DND-41 (cell line): Measurements from ENCODE around the gene DGKZ.

ENCODE experiments used
- ATAC-seq: fragments of 200-7000 bp; cut with Tn5 transposase; 3 replicates; pipeline ENCODE4 v1.9.1; 2021; ENCODE audit warnings: low read depth; ENCODE audit not compliant: insufficient read depth
- DNase-seq: peaks from one replicate; pipeline ENCODE4 v3.0.0-alpha.2; 2020
- H2AFZ ChIP-seq: 2 replicates; pipeline ENCODE4 v1.6.0; 2012; ENCODE audit warnings: low read depth, low read length
- H3K27ac ChIP-seq: 2 replicates; pipeline ENCODE4 v1.5.1; 2012; ENCODE audit warnings: low read length, inconsistent platforms
- H3K27me3 ChIP-seq: fragments of 200-600 bp; sonication (generic); 2 replicates; pipeline ENCODE4 v1.6.0; 2012; ENCODE audit warnings: low read length, mild to moderate bottlenecking, inconsistent platforms; ENCODE audit not compliant: insufficient read depth, poor library complexity
- H3K36me3 ChIP-seq: 2 replicates; pipeline ENCODE4 v1.5.1; 2012; ENCODE audit warnings: low read length, inconsistent platforms; ENCODE audit not compliant: insufficient read depth
- H3K4me1 ChIP-seq: 2 replicates; pipeline ENCODE4 v1.5.1; 2012; ENCODE audit warnings: mild to moderate bottlenecking, low read length; ENCODE audit not compliant: insufficient read depth
- H3K4me2 ChIP-seq: 2 replicates; pipeline ENCODE4 v1.6.0; 2012; ENCODE audit warnings: mild to moderate bottlenecking, moderate library complexity, low read length, inconsistent platforms; ENCODE audit not compliant: insufficient read depth
- H3K4me3 ChIP-seq, 2 experiments: fragments of 200-600 bp in 1 of 2; shearing (Covaris generic) in 1 of 2; 2 replicates each; pipeline ENCODE4 v1.5.1; 2012 to 2016; ENCODE audit warnings: inconsistent platforms in 2 of 2, low read length in 2 of 2, mild to moderate bottlenecking in 2 of 2, low read depth in 1 of 2, moderate library complexity in 1 of 2
- H3K79me2 ChIP-seq: 2 replicates; pipeline ENCODE4 v1.6.0; 2012; ENCODE audit warnings: low read length, inconsistent platforms; ENCODE audit not compliant: insufficient read depth
- H3K9ac ChIP-seq: 2 replicates; pipeline ENCODE4 v1.6.0; 2012; ENCODE audit warnings: low read depth, mild to moderate bottlenecking, inconsistent platforms, low read length, moderate library complexity
- H3K9me3 ChIP-seq: 2 replicates; pipeline ENCODE4 v1.5.1; 2012; ENCODE audit warnings: low read length, moderate library complexity, mild to moderate bottlenecking, inconsistent platforms; ENCODE audit not compliant: insufficient read depth, severe bottlenecking
- H4K20me1 ChIP-seq: 2 replicates; pipeline ENCODE4 v1.6.0; 2012; ENCODE audit warnings: low read length; ENCODE audit not compliant: insufficient read depth
- CTCF ChIP-seq: IDR thresholded peaks from 2 replicates; pipeline ENCODE4 v1.5.1; 2012; ENCODE audit warnings: borderline replicate concordance, low read length, moderate library complexity, mild to moderate bottlenecking; ENCODE audit not compliant: poor library complexity, severe bottlenecking; ENCODE audit errors: extremely low read depth
- EZH2 ChIP-seq: IDR thresholded peaks from 3 replicates; pipeline ENCODE4 v1.6.1; 2012; ENCODE audit warnings: borderline replicate concordance, low read depth, mild to moderate bottlenecking, moderate library complexity, low read length, inconsistent platforms; ENCODE audit not compliant: severe bottlenecking

The DGKZ gene

GRCh38 chr11:46363031-46363407 lies 15.8 kb downstream of the DGKZ start:
- no peak for TF ChIP-seq EZH2
- no peak for TF ChIP-seq CTCF
- Histone ChIP-seq H2AFZ (no peak overlapping the region), H3K36me3 (peaks cover 49% of the 10 kb centered on the region), H3K27me3 (no peaks in the 10 kb centered on the region), H4K20me1 (peaks cover 54% of the 10 kb centered on the region), H3K9ac (peak overlapping the region; percentile 92), H3K4me3 (peak overlapping the region in 1 of 2 experiments; percentile 69; a peak in 2 of 4 replicates), H3K9me3 (no peaks in the 10 kb centered on the region), H3K27ac (peak overlapping the region; percentile 100), H3K79me2 (peaks cover 92% of the 10 kb centered on the region), H3K4me1 (peaks cover 30% of the 10 kb centered on the region), H3K4me2 (peak overlapping the region; percentile 97)
- ATAC-seq (no peak), DNase-seq (no peak)

GRCh38 chr11:46363455-46364005 lies 16.3 kb downstream of the DGKZ start:
- Histone ChIP-seq H3K79me2 (peaks cover 92% of the 10 kb centered on the region), H3K27me3 (no peaks in the 10 kb centered on the region), H3K27ac (peak overlapping the region; percentile 100; the same call in 1 of the 2 replicates), H3K9me3 (no peaks in the 10 kb centered on the region), H3K4me1 (peaks cover 30% of the 10 kb centered on the region), H4K20me1 (peaks cover 59% of the 10 kb centered on the region), H3K36me3 (peaks cover 55% of the 10 kb centered on the region), H3K4me3 (no peak overlapping the region), H3K9ac (peak overlapping the region; percentile 92; the same call in 1 of the 2 replicates), H2AFZ (no peak overlapping the region), H3K4me2 (no peak overlapping the region)
- DNase-seq = no peak
- ATAC-seq = no peak
- TF ChIP-seq EZH2 (no peak), CTCF (no peak)

GRCh38 chr11:46364056-46364455 lies 16.8 kb downstream of the DGKZ start:
- H3K79me2 ChIP-seq = peaks cover 90% of the 10 kb centered on the region

More at GRCh38 chr11:46364056-46364455, 16.8 kb downstream of the DGKZ start:
- DNase-seq (no peak), ATAC-seq (no peak)
- Histone ChIP-seq H4K20me1 (peaks cover 60% of the 10 kb centered on the region), H3K27me3 (no peaks in the 10 kb centered on the region), H3K4me3 (no peak overlapping the region), H3K4me1 (peaks cover 30% of the 10 kb centered on the region), H3K36me3 (peaks cover 60% of the 10 kb centered on the region), H2AFZ (no peak overlapping the region), H3K9me3 (no peaks in the 10 kb centered on the region), H3K4me2 (no peak overlapping the region), H3K9ac (no peak overlapping the region), H3K27ac (peak overlapping the region; percentile 24; the same call in 1 of the 2 replicates)
- TF ChIP-seq EZH2 = no peak
- no peak for TF ChIP-seq CTCF
